K562 (cell line): ENCODE measurements around the gene CCNY. TPM values are rescaled to one million over a fixed set of nuclear protein-coding genes. Genes with fewer than 3 reads are reported as not detected.
"Not testable (repeated sequence)": the region's sequence is repeated elsewhere in the genome, so short reads cannot be mapped to it uniquely, and the experiment has no call there.

Experiments used
- ATAC-seq: fragments of 200-7000 bp; cut with Tn5 transposase; 3 replicates; pipeline ENCODE4 v1.9.1; 2020; ENCODE audit warnings: moderate library complexity
- BruUV-seq: library from RNA; stranded (reverse); fragments of 400-500 nt; replicated peaks from 2 replicates; lab custom pipeline; 2021; lab: Mats Ljungman, UMichigan
- CTCF ChIA-PET: fragments of 300-600 bp; formaldehyde crosslinking; extraction: SDS; loops from one replicate; lab custom pipeline; 2021; ENCODE audit warnings: low intra/inter-chr PET ratio; lab: Yijun Ruan, JAX
- POLR2A ChIA-PET: fragments of 300-600, 350-650 bp; sonication (Branson Sonifier 250); formaldehyde crosslinking; extraction: SDS; loops from one replicate; lab custom pipeline; 2021; ENCODE audit warnings: antibody characterized with exemption, inconsistent platforms; lab: Yijun Ruan, JAX
- DNase-seq, 4 experiments: peaks; one replicate each; pipeline versions ENCODE4 v3.0.0 to v3.0.0-alpha.2; 2011 to 2018; ENCODE audit warnings: low spot score in 3 of 4, mixed read lengths in 3 of 4; ENCODE audit errors: extremely low read depth in 1 of 4
- FAIRE-seq: peaks from 2 replicates; lab custom pipeline; 2011; peaks lifted over from hg19 to GRCh38; lab: Jason Lieb, UNC
- H2AFZ ChIP-seq: 2 replicates; pipeline ENCODE4 v1.6.0; 2011; ENCODE audit warnings: low read depth, low read length, control low read depth, inconsistent platforms
- H3K27ac ChIP-seq: fragments of 200-600 bp; 3 replicates; pipeline ENCODE4 v1.8.0; 2011; ENCODE audit warnings: low read depth, mild to moderate bottlenecking, control low read depth, inconsistent platforms, low read length, moderate library complexity, mixed read lengths; ENCODE audit errors: extremely low read depth
- H3K27me3 ChIP-seq, 2 experiments: fragments of 300-600 bp in 1 of 2; 2 replicates in 1 of 2; 3 replicates in 1 of 2; pipeline versions ENCODE4 v1.6.0 to v1.8.0; 2011; ENCODE audit warnings: inconsistent platforms in 2 of 2, low read length in 2 of 2, mild to moderate bottlenecking in 1 of 2, mixed read lengths in 1 of 2, moderate library complexity in 1 of 2; ENCODE audit not compliant: control insufficient read depth in 2 of 2, insufficient read depth in 2 of 2
- H3K36me3 ChIP-seq: fragments of 300-600 bp; 3 replicates; pipeline ENCODE4 v1.8.0; 2011; ENCODE audit warnings: mild to moderate bottlenecking, low read length, inconsistent platforms; ENCODE audit not compliant: control insufficient read depth, insufficient read depth
- H3K4me1 ChIP-seq, 2 experiments: fragments of 200-600 bp in 1 of 2; replicated peaks in 1 of 2; 2 replicates in 1 of 2; 3 replicates in 1 of 2; pipeline versions ENCODE4 v1.5.1 to v1.8.0; 2011; ENCODE audit warnings: inconsistent platforms in 2 of 2, low read length in 2 of 2, mild to moderate bottlenecking in 1 of 2, mixed read lengths in 1 of 2, moderate library complexity in 1 of 2; ENCODE audit not compliant: control insufficient read depth in 2 of 2, insufficient read depth in 2 of 2
- H3K4me2 ChIP-seq: 2 replicates; pipeline ENCODE4 v1.6.1; 2011; ENCODE audit warnings: low read length, control low read depth, inconsistent platforms, mixed read lengths; ENCODE audit not compliant: insufficient read depth
- H3K4me3 ChIP-seq: fragments of 200-600 bp; sonication (generic), shearing (Covaris generic); 2 replicates; pipeline ENCODE4 v1.5.1; 2016; ENCODE audit warnings: control low read depth, inconsistent platforms
- H3K79me2 ChIP-seq: fragments of 200-600 bp; 3 replicates; pipeline ENCODE4 v1.8.0; 2011; ENCODE audit warnings: low read length, inconsistent platforms; ENCODE audit not compliant: control insufficient read depth, insufficient read depth
- H3K9ac ChIP-seq, 2 experiments: 2 replicates each; pipeline versions ENCODE4 v1.6.0 to v1.6.1; 2011; ENCODE audit warnings: low read depth in 2 of 2, low read length in 2 of 2, control low read depth in 1 of 2, inconsistent platforms in 1 of 2, mild to moderate bottlenecking in 1 of 2, mixed read lengths in 1 of 2; ENCODE audit not compliant: insufficient read depth in 1 of 2
- H3K9me1 ChIP-seq: one replicate; pipeline ENCODE4 v1.6.0; 2011; ENCODE audit warnings: inconsistent platforms, mild to moderate bottlenecking, low read length, moderate library complexity; ENCODE audit not compliant: control insufficient read depth, insufficient read depth
- H3K9me3 ChIP-seq: replicated peaks from 2 replicates; pipeline ENCODE4 v1.5.1; 2011; ENCODE audit warnings: low read depth, low read length, inconsistent platforms; ENCODE audit not compliant: control insufficient read depth, insufficient read depth
- H4K20me1 ChIP-seq: replicated peaks from 2 replicates; pipeline ENCODE4 v1.6.1; 2011; ENCODE audit warnings: low read length, inconsistent platforms, mixed read lengths; ENCODE audit not compliant: control insufficient read depth, insufficient read depth
- CBFA2T2 ChIP-seq: fragments of 450-650 bp; conservative IDR thresholded peaks from 2 replicates; pipeline ENCODE4 v1.6.1; 2017; ENCODE audit warnings: mild to moderate bottlenecking
- CBFA2T3 ChIP-seq: fragments of 450-650 bp; IDR thresholded peaks from 2 replicates; pipeline ENCODE4 v1.6.1; 2017
- DACH1 ChIP-seq: fragments of 450-650 bp; IDR thresholded peaks from 2 replicates; pipeline ENCODE4 v1.6.1; 2018; ENCODE audit not compliant: partially characterized antibody
- HDAC2 ChIP-seq: fragments of 450-650 bp; IDR thresholded peaks from 2 replicates; pipeline ENCODE4 v1.6.1; 2016; ENCODE audit warnings: mild to moderate bottlenecking
- HDGF ChIP-seq: fragments of 450-650 bp; IDR thresholded peaks from 2 replicates; pipeline ENCODE4 v1.6.1; 2016
- HNRNPLL ChIP-seq: fragments of 200-400 bp; formaldehyde crosslinking; IDR thresholded peaks from 2 replicates; pipeline ENCODE4 v1.6.1; 2017; ENCODE audit warnings: low read length, low read depth, mild to moderate bottlenecking; ENCODE audit not compliant: poor library complexity, severe bottlenecking
- JUNB ChIP-seq: fragments of 450-650 bp; formaldehyde crosslinking; conservative IDR thresholded peaks from 2 replicates; pipeline ENCODE4 v1.4.0; 2020; ENCODE audit warnings: mild to moderate bottlenecking
- NR3C1 ChIP-seq: sonication (generic); formaldehyde crosslinking; IDR thresholded peaks from 2 replicates; pipeline ENCODE4 v1.8.1; 2022; ENCODE audit warnings: missing genetic modification reagents
- NR4A1 ChIP-seq, 2 experiments: fragments of 250-450 bp in 1 of 2; fragments of 450-650 bp in 1 of 2; sonication (Bioruptor Pico) in 1 of 2; IDR thresholded peaks; 2 replicates each; pipeline versions ENCODE4 v1.4.0 to v1.6.1; 2016 to 2020; ENCODE audit warnings: mild to moderate bottlenecking in 2 of 2, missing compliant biosample characterization in 1 of 2, missing genetic modification characterization in 1 of 2, moderate library complexity in 1 of 2
- PHB2 ChIP-seq: fragments of 450-650 bp; IDR thresholded peaks from 2 replicates; pipeline ENCODE4 v1.6.1; 2017; ENCODE audit warnings: low read depth
- ZNF184 ChIP-seq: sonication (generic); formaldehyde crosslinking; IDR thresholded peaks from 2 replicates; pipeline ENCODE4 v1.5.0; 2020; ENCODE audit warnings: missing genetic modification reagents
- ZNF3 ChIP-seq: fragments of 250-450 bp; sonication (Bioruptor Pico); IDR thresholded peaks from 2 replicates; pipeline ENCODE4 v1.5.0; 2021; ENCODE audit warnings: mild to moderate bottlenecking, moderate library complexity
- ZNF324 ChIP-seq: fragments of 250-450 bp; sonication (Bioruptor Pico); IDR thresholded peaks from 2 replicates; pipeline ENCODE4 v1.4.0; 2020; ENCODE audit warnings: mild to moderate bottlenecking
- ZNF41 ChIP-seq: fragments of 250-450 bp; sonication (Bioruptor Pico); conservative IDR thresholded peaks from 2 replicates; pipeline ENCODE4 v1.4.0; 2020; ENCODE audit warnings: mild to moderate bottlenecking
- WGBS: fragments of 100-300 bp; shearing (Covaris generic); methylation state at CpG from one replicate; pipeline ENCODE4 v1.1.6; 2016; ENCODE audit warnings: low coverage, mixed read lengths; ENCODE audit not compliant: insufficient coverage; ENCODE audit errors: missing lambda C conversion rate; 5-methylcytosine and 5-hydroxymethylcytosine counted together
- in situ Hi-C: fragments of 300-500 bp; cut with MboI; formaldehyde crosslinking; loops from 4 replicates; pipeline ENCODE4 v1.15.0; 2018; ENCODE audit warnings: inconsistent platforms, mixed read lengths
- intact Hi-C: fragments of 100-400 bp; cut with micrococcal nuclease; formaldehyde crosslinking; loops from 2 replicates; pipeline ENCODE4 v1.14.2; 2022
- polyA plus RNA-seq, 8 experiments: library from polyadenylated mRNA; depleted of rRNA in 4 of 8; stranded (reverse) in 5 of 8; unstranded in 3 of 8; fragments of >200 nt; fragmentation: Nextera tagmentation in 2 of 8; fragmentation: Illumina TruSeq in 1 of 8; extraction: Ambion mirVana in 2 of 8; extraction: Trizol in 1 of 8; gene quantifications; 2 replicates each; pipeline versions ENCODE4 v1.2.1 to v1.2.3, GENCODE V29; 2011 to 2014; ENCODE audit warnings: inconsistent platforms in 1 of 8, missing spikeins in 1 of 8
- total RNA-seq, 7 experiments: library from RNA; depleted of rRNA in 6 of 7; stranded (reverse); fragments of >200 nt in 6 of 7; fragmentation: Illumina TruSeq in 2 of 7; extraction: Trizol in 2 of 7; gene quantifications; 2 replicates each; pipeline versions ENCODE4 v1.2.1 to v1.2.3, GENCODE V29; 2011 to 2021; ENCODE audit warnings: low replicate concordance in 1 of 7
- TF ChIP-seq, protein P1 (sequence below): fragments of 450-650 bp; IDR thresholded peaks from 2 replicates; pipeline ENCODE4 v1.6.1; 2016; ENCODE audit warnings: antibody characterized with exemption
- TF ChIP-seq, protein P2 (sequence below): fragments of 450-650 bp; IDR thresholded peaks from one replicate; pipeline ENCODE4 v1.6.1; 2018; ENCODE audit warnings: mild to moderate bottlenecking, moderate library complexity; ENCODE audit not compliant: partially characterized antibody

Gene CCNY
- total and polyA plus RNA-seq, 9 of the 15 experiments (the other 6 are each of a cell fraction or from before 2014, with no cell fraction given): 8.4 to 109 (median 38.6) TPM

DNA sequence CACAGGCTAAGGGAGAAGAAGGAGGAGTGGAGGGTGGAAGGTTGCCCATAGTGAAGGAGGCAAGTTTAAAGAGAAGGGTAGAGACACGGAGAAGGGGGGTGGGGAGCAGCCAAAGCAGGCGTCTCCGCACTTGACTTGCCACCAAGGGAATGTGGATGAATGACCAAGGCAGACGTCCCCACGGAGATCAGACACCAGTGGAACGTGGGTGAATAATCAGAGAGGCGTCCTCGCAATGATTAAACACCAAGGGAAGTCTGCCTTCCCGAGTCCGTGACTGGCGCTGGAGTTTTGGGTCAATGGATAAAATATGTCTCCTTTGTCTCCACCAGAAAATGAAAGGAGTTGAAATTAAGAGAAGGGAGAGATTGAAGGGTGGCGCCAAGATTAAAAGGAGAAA lies 71.4 kb downstream of the CCNY start:
- peaks cover 85% of the 10 kb centered on the region for H3K79me2 ChIP-seq
- H3K27ac ChIP-seq, BruUV-seq, H3K9ac ChIP-seq, intact Hi-C loops, H3K9me1 ChIP-seq, H3K27me3 ChIP-seq, in situ Hi-C loops, H3K36me3 ChIP-seq, POLR2A ChIA-PET, H2AFZ ChIP-seq, FAIRE-seq, DNase-seq, H3K4me2 ChIP-seq, H3K4me3 ChIP-seq, H3K9me3 ChIP-seq, ATAC-seq, CTCF ChIA-PET: not testable (repeated sequence)
- WGBS: 84% methylated on average over 12 of the region's 12 CpGs
- peaks cover 22% of the 10 kb centered on the region for H4K20me1 ChIP-seq
- H3K4me1 ChIP-seq: peaks cover 9 to 16% of the 10 kb centered on the region in 2 experiments

DNA sequence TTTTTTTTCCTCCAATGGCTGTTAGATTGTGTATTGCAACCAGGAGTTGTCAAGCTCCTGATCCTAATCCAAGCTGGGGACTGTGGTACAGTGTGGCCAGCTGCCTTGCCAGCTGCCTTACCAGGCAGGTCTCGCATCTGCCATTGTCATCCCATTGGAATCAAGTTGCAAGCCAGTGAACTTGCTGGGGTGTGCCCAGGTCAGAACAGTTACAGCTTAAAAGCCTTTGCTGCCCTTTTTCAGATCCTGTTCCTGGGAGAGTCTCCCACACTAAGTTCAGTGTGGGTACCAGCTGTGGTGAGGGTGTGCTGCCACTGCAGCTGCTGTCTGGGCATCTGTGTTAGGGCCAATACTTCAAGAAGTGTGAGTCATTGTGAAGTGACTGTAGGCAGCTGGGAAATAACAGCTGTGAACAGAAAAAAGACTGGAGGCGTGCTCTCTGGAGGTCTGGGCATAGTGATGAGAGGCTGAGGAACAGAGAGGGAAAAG lies 72.8 kb downstream of the CCNY start:
- no peak for ATAC-seq
- TF ChIP-seq HNRNPLL (no peak), NR3C1 (CRISPR knock-in tag) (no peak), CBFA2T3 (peak; percentile 51), ZNF41 (CRISPR knock-in tag) (no peak), PHB2 (no peak), DACH1 (peak; percentile 31), ZNF324 (CRISPR knock-in tag) (no peak), JUNB (CRISPR knock-in tag) (no peak), HDAC2 (no peak), HDGF (no peak), CBFA2T2 (peak; percentile 53), ZNF184 (no peak), NR4A1 (CRISPR knock-in tag; IDR thresholded peaks at IDR 0.05) (no peak), NR4A1 (tag; IDR thresholded peaks at IDR 0.05) (no peak), ZNF3 (no peak)
- TF ChIP-seq, protein P1, sequence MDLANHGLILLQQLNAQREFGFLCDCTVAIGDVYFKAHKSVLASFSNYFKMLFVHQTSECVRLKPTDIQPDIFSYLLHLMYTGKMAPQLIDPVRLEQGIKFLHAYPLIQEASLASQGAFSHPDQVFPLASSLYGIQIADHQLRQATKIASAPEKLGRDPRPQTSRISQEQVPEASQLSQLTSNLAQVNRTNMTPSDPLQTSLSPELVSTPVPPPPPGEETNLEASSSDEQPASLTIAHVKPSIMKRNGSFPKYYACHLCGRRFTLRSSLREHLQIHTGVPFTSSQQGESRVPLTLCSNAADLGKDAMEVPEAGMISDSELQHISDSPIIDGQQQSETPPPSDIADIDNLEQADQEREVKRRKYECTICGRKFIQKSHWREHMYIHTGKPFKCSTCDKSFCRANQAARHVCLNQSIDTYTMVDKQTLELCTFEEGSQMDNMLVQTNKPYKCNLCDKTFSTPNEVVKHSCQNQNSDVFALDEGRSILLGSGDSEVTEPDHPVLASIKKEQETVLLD: no peak
- TF ChIP-seq, protein P2, sequence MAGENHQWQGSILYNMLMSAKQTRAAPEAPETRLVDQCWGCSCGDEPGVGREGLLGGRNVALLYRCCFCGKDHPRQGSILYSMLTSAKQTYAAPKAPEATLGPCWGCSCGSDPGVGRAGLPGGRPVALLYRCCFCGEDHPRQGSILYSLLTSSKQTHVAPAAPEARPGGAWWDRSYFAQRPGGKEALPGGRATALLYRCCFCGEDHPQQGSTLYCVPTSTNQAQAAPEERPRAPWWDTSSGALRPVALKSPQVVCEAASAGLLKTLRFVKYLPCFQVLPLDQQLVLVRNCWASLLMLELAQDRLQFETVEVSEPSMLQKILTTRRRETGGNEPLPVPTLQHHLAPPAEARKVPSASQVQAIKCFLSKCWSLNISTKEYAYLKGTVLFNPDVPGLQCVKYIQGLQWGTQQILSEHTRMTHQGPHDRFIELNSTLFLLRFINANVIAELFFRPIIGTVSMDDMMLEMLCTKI: no peak

More for the DNA sequence above, 72.8 kb downstream of the CCNY start:
- ChIA-PET CTCF (no interaction called here), POLR2A (interaction anchor here (1.3 to 2.0 kb wide), 2 partner anchors 13 to 14 kb away, joined by 3 to 8 read pairs; no protein-coding TSS in a partner anchor)
- H2AFZ ChIP-seq: no peak overlapping the region
- peaks cover 88% of the 10 kb centered on the region for H3K79me2 ChIP-seq
- no peak overlapping the region for H3K4me2 ChIP-seq
- no peaks in the 10 kb centered on the region for H3K9me3 ChIP-seq
- FAIRE-seq: no peak
- in situ Hi-C loops (no loop called here), intact Hi-C loops (no loop called here)
- no TSS peak for BruUV-seq
- H4K20me1 ChIP-seq: peaks cover 34% of the 10 kb centered on the region
- no peak for DNase-seq
- peaks cover 19 to 30% of the 10 kb centered on the region in 2 experiments for H3K4me1 ChIP-seq
- WGBS: 82% methylated on average over 2 of the region's 2 CpGs
- H3K36me3 ChIP-seq: no peaks in the 10 kb centered on the region
- no peaks in the 10 kb centered on the region for H3K27me3 ChIP-seq
- H3K4me3 ChIP-seq: no peak overlapping the region
- no peaks in the 10 kb centered on the region for H3K9me1 ChIP-seq
- no peak overlapping the region for H3K27ac ChIP-seq
- no peak overlapping the region for H3K9ac ChIP-seq
